ENCODE data around the gene UTP15. TPM values are rescaled to one million over a fixed set of nuclear protein-coding genes. Genes with fewer than 3 reads are reported as not detected.

The UTP15 gene
- total and polyA plus RNA-seq, 4 donors = 5.0 to 17.0 (median 10.5) TPM

- DNase-seq = no peak
- 42 to 48% methylated on average over 4 of the region's 4 CpGs for WGBS, 2 donors
- no peak overlapping the region for H3K27ac ChIP-seq (ENCODE audit: low read depth in 1 of 2, low read length in 2 of 2)
- H3K36me3 ChIP-seq (ENCODE audit: control insufficient read depth in 1 of 2, insufficient read depth in 2 of 2, low read length in 1 of 2) = no peaks in the 10 kb centered on the region
- ATAC-seq (ENCODE audit: low FRiP score) = no peak
- H3K27me3 ChIP-seq (ENCODE audit: control insufficient read depth in 1 of 2, insufficient read depth in 2 of 2, low read length in 1 of 2) = no peaks in the 10 kb centered on the region
- intact Hi-C loops (cut with DNase I) = loop anchor here (1.0 to 10.0 kb wide), 2 partner anchors 200 to 1063 kb away; no protein-coding TSS in a partner anchor
- H3K4me3 ChIP-seq (ENCODE audit: low read length in 2 of 2) = no peak overlapping the region
- H3K4me1 ChIP-seq (ENCODE audit: control insufficient read depth in 1 of 2, insufficient read depth in 2 of 2, low read length in 2 of 2) = no peaks in the 10 kb centered on the region
- no peaks in the 10 kb centered on the region for H3K9me3 ChIP-seq (ENCODE audit: control insufficient read depth, low read length)
Observed at GRCh38 chr5:73591698-73592501, 26.4 kb downstream of the UTP15 start.

- 56 to 63% methylated on average over 1 of the region's 1 CpG for WGBS, 2 donors
- H3K4me1 ChIP-seq (ENCODE audit: control insufficient read depth in 1 of 2, insufficient read depth in 2 of 2, low read length in 2 of 2) = no peaks in the 10 kb centered on the region
- no peaks in the 10 kb centered on the region for H3K27me3 ChIP-seq (ENCODE audit: control insufficient read depth in 1 of 2, insufficient read depth in 2 of 2, low read length in 1 of 2)
- ATAC-seq (ENCODE audit: low FRiP score) (no peak), DNase-seq (no peak)
- no peaks in the 10 kb centered on the region for H3K36me3 ChIP-seq (ENCODE audit: control insufficient read depth in 1 of 2, insufficient read depth in 2 of 2, low read length in 1 of 2)
- H3K9me3 ChIP-seq (ENCODE audit: control insufficient read depth, low read length) = no peaks in the 10 kb centered on the region
- H3K4me3 ChIP-seq (ENCODE audit: low read length in 2 of 2) = no peak overlapping the region
- no peak overlapping the region for H3K27ac ChIP-seq (ENCODE audit: low read depth in 1 of 2, low read length in 2 of 2)
- intact Hi-C loops (cut with DNase I) = loop anchor here in 1 of 2 donors (10.0 kb wide), 1 partner anchor 1062 kb away; no protein-coding TSS in a partner anchor
Observed at GRCh38 chr5:73592551-73592950, 27.0 kb downstream of the UTP15 start.

- DNase-seq = no peak
- Histone ChIP-seq H3K4me1 (ENCODE audit: control insufficient read depth in 1 of 2, insufficient read depth in 2 of 2, low read length in 2 of 2) (no peaks in the 10 kb centered on the region), H3K27me3 (ENCODE audit: control insufficient read depth in 1 of 2, insufficient read depth in 2 of 2, low read length in 1 of 2) (no peaks in the 10 kb centered on the region), H3K4me3 (ENCODE audit: low read length in 2 of 2) (no peak overlapping the region), H3K9me3 (ENCODE audit: control insufficient read depth, low read length) (no peaks in the 10 kb centered on the region), H3K27ac (ENCODE audit: low read depth in 1 of 2, low read length in 2 of 2) (no peak overlapping the region), H3K36me3 (ENCODE audit: control insufficient read depth in 1 of 2, insufficient read depth in 2 of 2, low read length in 1 of 2) (no peaks in the 10 kb centered on the region)
- ATAC-seq (ENCODE audit: low FRiP score) = no peak
- intact Hi-C loops (cut with DNase I) = loop anchor here in 1 of 2 donors (10.0 kb wide), 1 partner anchor 1058 kb away; no protein-coding TSS in a partner anchor
Observed at GRCh38 chr5:73596705-73597328, 31.3 kb downstream of the UTP15 start.

- Histone ChIP-seq H3K4me1 (ENCODE audit: control insufficient read depth in 1 of 2, insufficient read depth in 2 of 2, low read length in 2 of 2) (no peaks in the 10 kb centered on the region), H3K9me3 (ENCODE audit: control insufficient read depth, low read length) (no peaks in the 10 kb centered on the region), H3K4me3 (ENCODE audit: low read length in 2 of 2) (no peak overlapping the region), H3K27ac (ENCODE audit: low read depth in 1 of 2, low read length in 2 of 2) (no peak overlapping the region), H3K27me3 (ENCODE audit: control insufficient read depth in 1 of 2, insufficient read depth in 2 of 2, low read length in 1 of 2) (no peaks in the 10 kb centered on the region), H3K36me3 (ENCODE audit: control insufficient read depth in 1 of 2, insufficient read depth in 2 of 2, low read length in 1 of 2) (no peaks in the 10 kb centered on the region)
- 75 to 85% methylated on average over 3 of the region's 3 CpGs for WGBS, 2 donors
- ATAC-seq (ENCODE audit: low FRiP score) (no peak), DNase-seq (no peak)
- intact Hi-C loops (cut with DNase I) = loop anchor here in 1 of 2 donors (10.0 kb wide), 1 partner anchor 1055 kb away; no protein-coding TSS in a partner anchor
Observed at GRCh38 chr5:73599380-73599779, 33.8 kb downstream of the UTP15 start.

- Histone ChIP-seq H3K4me3 (ENCODE audit: low read length in 2 of 2) (no peak overlapping the region), H3K4me1 (ENCODE audit: control insufficient read depth in 1 of 2, insufficient read depth in 2 of 2, low read length in 2 of 2) (no peaks in the 10 kb centered on the region), H3K36me3 (ENCODE audit: control insufficient read depth in 1 of 2, insufficient read depth in 2 of 2, low read length in 1 of 2) (no peaks in the 10 kb centered on the region), H3K27ac (ENCODE audit: low read depth in 1 of 2, low read length in 2 of 2) (no peak overlapping the region), H3K27me3 (ENCODE audit: control insufficient read depth in 1 of 2, insufficient read depth in 2 of 2, low read length in 1 of 2) (no peaks in the 10 kb centered on the region), H3K9me3 (ENCODE audit: control insufficient read depth, low read length) (no peaks in the 10 kb centered on the region)
- intact Hi-C loops (cut with DNase I) = no loop called here
- ATAC-seq (ENCODE audit: low FRiP score) (no peak), DNase-seq (no peak)
- WGBS, 2 donors = 83 to 90% methylated on average over 5 of the region's 5 CpGs
Observed at GRCh38 chr5:73603998-73604397, 38.5 kb downstream of the UTP15 start.

GRCh38 chr5:73605223-73606087 is 39.9 kb downstream of the UTP15 start:
- intact Hi-C loops (cut with DNase I) = no loop called here
- Histone ChIP-seq H3K4me3 (ENCODE audit: low read length in 2 of 2) (no peak overlapping the region), H3K4me1 (ENCODE audit: control insufficient read depth in 1 of 2, insufficient read depth in 2 of 2, low read length in 2 of 2) (no peaks in the 10 kb centered on the region), H3K27ac (ENCODE audit: low read depth in 1 of 2, low read length in 2 of 2) (no peak overlapping the region), H3K27me3 (ENCODE audit: control insufficient read depth in 1 of 2, insufficient read depth in 2 of 2, low read length in 1 of 2) (no peaks in the 10 kb centered on the region), H3K36me3 (ENCODE audit: control insufficient read depth in 1 of 2, insufficient read depth in 2 of 2, low read length in 1 of 2) (no peaks in the 10 kb centered on the region), H3K9me3 (ENCODE audit: control insufficient read depth, low read length) (no peaks in the 10 kb centered on the region)
- no peak for ATAC-seq (ENCODE audit: low FRiP score)
- 57 to 68% methylated on average over 8 of the region's 8 CpGs for WGBS, 2 donors
- no peak for DNase-seq

- no peaks in the 10 kb centered on the region for H3K9me3 ChIP-seq (ENCODE audit: control insufficient read depth, low read length)
- no peak overlapping the region for H3K27ac ChIP-seq (ENCODE audit: low read depth in 1 of 2, low read length in 2 of 2)
- WGBS, 2 donors = 62 to 65% methylated on average over 3 of the region's 3 CpGs
- DNase-seq = no peak
- no peaks in the 10 kb centered on the region for H3K27me3 ChIP-seq (ENCODE audit: control insufficient read depth in 1 of 2, insufficient read depth in 2 of 2, low read length in 1 of 2)
- H3K4me3 ChIP-seq (ENCODE audit: low read length in 2 of 2) = no peak overlapping the region
- no peaks in the 10 kb centered on the region for H3K36me3 ChIP-seq (ENCODE audit: control insufficient read depth in 1 of 2, insufficient read depth in 2 of 2, low read length in 1 of 2)
- H3K4me1 ChIP-seq (ENCODE audit: control insufficient read depth in 1 of 2, insufficient read depth in 2 of 2, low read length in 2 of 2) = no peaks in the 10 kb centered on the region
- ATAC-seq (ENCODE audit: low FRiP score) = no peak
- intact Hi-C loops (cut with DNase I) = no loop called here
Observed at GRCh38 chr5:73606206-73606753, 40.7 kb downstream of the UTP15 start.

- Histone ChIP-seq H3K36me3 (ENCODE audit: control insufficient read depth in 1 of 2, insufficient read depth in 2 of 2, low read length in 1 of 2) (no peaks in the 10 kb centered on the region), H3K27ac (ENCODE audit: low read depth in 1 of 2, low read length in 2 of 2) (no peak overlapping the region), H3K27me3 (ENCODE audit: control insufficient read depth in 1 of 2, insufficient read depth in 2 of 2, low read length in 1 of 2) (no peaks in the 10 kb centered on the region), H3K4me3 (ENCODE audit: low read length in 2 of 2) (no peak overlapping the region), H3K9me3 (ENCODE audit: control insufficient read depth, low read length) (no peaks in the 10 kb centered on the region), H3K4me1 (ENCODE audit: control insufficient read depth in 1 of 2, insufficient read depth in 2 of 2, low read length in 2 of 2) (no peaks in the 10 kb centered on the region)
- no peak for ATAC-seq (ENCODE audit: low FRiP score)
- intact Hi-C loops (cut with DNase I) = no loop called here
- no peak for DNase-seq
Observed at GRCh38 chr5:73607228-73607627, 41.7 kb downstream of the UTP15 start.
